HL-60/S4 treated with retinoic acid at 250 ng/mL for 4 days and 3 days (cell line): Measurements from ENCODE around the gene WDR77.

Source experiments
- in situ Hi-C: fragments of 300-500 bp; cut with MboI; formaldehyde crosslinking; loops from 2 replicates; pipeline ENCODE4 v1.7.0; 2022; ENCODE audit warnings: low sequenced_read_pairs

The WDR77 gene

DNA sequence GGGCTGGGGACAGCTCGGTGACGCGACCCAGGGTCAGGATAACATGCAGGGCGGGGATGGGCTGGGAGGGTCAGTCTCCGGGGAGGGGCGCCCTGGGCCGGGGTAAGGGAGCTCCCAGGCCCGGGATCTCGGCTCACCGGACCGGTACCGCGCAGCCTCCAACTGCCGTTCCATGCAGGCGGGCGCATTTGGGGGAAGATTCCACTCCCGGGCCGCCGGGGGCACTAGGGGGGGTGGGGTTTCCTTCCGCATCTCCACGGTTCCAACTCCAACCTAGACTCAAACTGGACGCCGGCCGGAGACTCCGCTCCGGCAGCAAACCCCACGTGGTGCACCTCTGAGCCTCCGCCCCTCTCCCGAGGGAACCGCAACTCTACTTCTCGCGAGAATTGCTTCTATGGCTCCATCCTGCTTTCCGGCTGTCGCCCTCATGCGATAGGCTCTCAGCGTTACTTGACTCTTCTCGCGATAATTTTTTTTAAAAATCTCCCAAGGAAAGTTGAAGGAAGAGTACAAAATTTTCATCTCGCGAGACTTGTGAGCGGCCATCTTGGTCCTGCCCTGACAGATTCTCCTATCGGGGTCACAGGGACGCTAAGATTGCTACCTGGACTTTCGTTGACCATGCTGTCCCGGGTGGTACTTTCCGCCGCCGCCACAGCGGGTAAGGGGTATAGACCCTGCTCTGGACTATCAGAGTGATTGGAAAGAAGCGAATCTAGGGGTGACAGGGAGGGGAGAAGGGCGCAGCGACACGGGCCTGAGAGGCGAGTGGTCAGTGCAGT lies at the start of gene WDR77, which contains the start of gene ATP5PB:
Gene WDR77, minus strand, starts transcription at position 339 of the 785 bp plus-strand sequence. Its CDS starts 87 bp downstream, at position 252.
Gene ATP5PB, plus strand, starts transcription at position 547 of the 785 bp plus-strand sequence. Its CDS starts 78 bp downstream, at position 625.
- in situ Hi-C loops = no loop called here

DNA sequence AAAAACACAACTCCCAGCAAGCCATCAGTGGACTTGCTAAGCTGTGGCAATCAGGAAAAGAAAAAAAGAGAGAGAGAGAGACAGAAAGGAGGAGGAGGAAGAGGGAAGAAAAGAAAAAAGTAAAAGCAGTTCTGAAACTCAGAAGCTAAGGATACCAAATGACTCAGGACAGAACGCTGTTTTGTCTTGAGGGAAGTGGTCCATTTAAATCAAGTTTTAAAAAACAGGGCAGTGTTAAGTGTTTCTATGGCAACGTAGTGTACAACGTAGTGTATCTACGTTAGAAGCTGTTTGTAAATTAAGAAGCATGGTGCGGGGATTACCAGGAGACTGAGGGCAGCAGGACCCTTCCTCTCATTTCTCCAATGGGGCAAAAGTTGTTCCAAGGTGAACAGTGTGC lies 48.5 kb upstream of the WDR77 start:
- in situ Hi-C loops = loop anchor here (25.0 kb wide), 1 partner anchor 165 kb away; no protein-coding TSS in a partner anchor

DNA sequence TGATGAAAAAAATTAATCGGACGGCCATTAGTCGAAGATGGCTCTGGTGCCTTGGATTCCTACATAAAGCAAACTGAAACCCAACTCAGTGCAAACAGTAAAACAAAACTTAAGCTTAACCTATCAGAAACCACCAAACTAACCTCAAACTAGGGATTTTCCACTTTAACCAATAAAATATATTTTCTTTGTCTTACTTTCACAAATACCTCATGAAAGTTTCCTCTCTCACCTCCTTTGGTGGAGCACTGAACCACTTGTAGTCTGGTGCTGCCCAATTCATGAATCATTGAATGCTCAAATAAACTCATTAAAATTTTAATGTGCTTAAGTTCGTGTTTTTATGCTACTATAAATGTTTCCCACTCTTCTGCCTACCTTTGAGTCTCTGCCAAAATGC lies 47.3 kb upstream of the WDR77 start:
- in situ Hi-C loops = loop anchor here (25.0 kb wide), 1 partner anchor 166 kb away; no protein-coding TSS in a partner anchor

DNA sequence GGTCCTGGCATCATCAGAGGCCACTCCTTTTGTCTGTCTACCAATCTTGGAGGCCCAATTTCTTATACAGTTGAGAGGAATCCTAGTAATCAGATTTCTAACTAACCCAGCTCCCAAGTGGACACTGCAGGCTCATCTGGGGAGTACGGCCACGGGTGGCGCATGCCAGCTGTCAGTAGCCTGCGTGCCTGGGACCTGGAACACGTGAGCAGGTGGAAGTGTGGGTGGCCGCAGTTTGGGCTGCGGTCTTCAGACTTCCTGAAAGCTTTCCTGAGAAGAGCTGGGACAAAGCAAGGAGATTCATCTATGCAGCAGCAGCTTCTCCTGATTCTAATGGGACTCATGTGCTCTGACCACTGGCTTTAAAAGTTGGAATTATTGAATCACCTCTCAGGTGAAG lies 42.0 kb upstream of the WDR77 start:
- in situ Hi-C loops = loop anchor here (25.0 kb wide), 1 partner anchor 171 kb away; no protein-coding TSS in a partner anchor

DNA sequence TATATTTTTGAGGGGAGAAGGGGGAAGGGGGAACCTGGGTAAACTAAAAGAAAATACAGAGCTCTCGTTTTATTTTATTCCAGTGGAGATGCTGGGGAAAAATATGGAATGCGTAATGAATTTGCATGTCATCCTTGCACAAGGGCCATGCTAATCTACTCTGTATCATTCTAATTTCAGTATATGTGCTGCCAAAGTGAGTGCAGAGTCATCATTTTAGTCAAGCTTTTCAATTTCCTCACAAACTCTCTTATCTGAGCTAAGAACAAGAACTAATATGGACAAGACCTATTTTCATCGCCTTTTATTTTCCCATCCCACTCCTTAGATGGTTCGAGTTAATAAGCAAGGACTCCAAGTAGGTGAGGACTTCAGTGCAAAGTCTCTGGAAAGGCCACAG lies 41.2 kb upstream of the WDR77 start:
- in situ Hi-C loops = loop anchor here (25.0 kb wide), 1 partner anchor 172 kb away; no protein-coding TSS in a partner anchor

DNA sequence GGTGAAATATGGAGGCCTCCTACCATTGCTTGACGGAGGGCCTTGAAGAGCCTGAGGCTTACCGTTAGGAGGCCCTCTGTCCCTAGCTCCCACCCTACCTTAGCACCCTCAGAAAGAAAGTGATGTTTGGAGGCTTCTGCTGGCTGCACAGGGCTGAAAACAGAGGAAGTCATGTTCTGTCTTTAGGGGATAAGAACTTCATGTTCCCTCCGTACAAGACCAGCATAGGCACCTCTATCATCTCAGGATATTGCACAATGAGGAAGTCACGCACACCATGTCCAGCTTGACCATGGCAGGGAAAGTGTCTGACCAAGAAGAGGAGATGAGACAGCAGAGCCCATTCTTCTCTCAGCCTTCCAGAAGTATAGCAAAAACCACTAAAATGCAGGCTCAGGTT lies 40.5 kb upstream of the WDR77 start:
- in situ Hi-C loops = loop anchor here (10.0 to 25.0 kb wide), 2 partner anchors 173 to 265 kb away; partner anchors contain the start of gene DDX20

DNA sequence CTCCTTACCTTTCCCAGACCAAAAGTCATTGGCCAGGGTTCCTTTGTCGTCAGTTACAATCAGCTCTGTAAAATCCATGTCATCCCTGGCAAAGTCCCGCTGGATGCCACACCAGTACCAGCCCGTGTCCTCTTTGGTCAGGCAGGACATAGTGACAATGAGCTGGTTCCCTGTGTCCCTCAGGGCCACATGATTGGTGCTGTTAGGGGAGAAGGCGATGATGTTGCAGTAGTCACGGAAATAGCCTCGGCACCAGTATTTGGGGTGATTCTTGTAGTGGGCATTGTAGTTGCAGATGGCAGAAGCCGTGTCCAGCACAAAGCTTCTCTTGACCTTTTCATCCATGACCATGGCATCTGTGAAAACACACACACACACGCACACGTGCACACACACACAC lies 39.6 kb upstream of the WDR77 start:
- in situ Hi-C loops = loop anchor here (10.0 to 25.0 kb wide), 2 partner anchors 174 to 266 kb away; partner anchors contain the start of gene DDX20

DNA sequence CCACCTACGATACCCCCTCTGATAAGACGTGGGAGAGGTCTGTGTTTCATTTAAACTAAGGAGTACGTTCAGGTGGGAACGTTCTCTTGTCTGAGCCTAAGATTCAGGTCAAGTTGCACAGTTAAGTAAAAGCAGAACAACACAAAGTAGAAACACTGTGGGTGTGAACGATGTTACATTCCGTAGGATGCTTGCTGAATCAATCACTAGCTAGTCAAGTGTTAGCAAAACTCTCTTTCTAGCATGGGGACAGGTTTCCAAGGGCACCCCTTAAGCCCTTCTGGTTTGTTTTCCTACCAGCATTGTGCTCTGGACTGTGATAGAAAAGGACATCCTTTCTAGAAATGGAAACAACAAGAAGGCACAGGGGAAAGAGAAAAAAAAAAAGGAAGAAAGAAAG lies 38.1 kb upstream of the WDR77 start:
- in situ Hi-C loops = loop anchor here (10.0 to 25.0 kb wide), 2 partner anchors 175 to 268 kb away; partner anchors contain the start of gene DDX20

DNA sequence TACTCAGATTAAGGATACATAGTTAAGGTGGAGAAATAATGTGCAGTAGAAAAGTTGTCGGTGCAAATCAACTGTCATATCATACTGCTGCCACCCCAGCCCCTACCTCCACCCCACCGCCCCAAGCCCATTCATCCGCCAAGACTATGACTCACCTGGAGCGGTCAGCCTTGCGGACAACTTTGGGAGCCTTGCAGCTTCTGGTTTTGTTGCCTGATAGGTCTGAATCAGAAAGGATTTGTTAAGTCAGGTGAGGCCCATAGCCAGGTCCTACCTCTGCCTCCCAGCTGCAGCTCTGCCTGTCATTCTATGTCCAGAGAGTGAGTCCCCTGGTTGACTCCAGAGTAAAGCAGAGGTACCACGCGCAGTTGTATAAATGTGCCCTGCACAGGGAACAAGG lies 37.4 kb upstream of the WDR77 start:
- in situ Hi-C loops = loop anchor here (10.0 to 25.0 kb wide), 2 partner anchors 176 to 268 kb away; partner anchors contain the start of gene DDX20

DNA sequence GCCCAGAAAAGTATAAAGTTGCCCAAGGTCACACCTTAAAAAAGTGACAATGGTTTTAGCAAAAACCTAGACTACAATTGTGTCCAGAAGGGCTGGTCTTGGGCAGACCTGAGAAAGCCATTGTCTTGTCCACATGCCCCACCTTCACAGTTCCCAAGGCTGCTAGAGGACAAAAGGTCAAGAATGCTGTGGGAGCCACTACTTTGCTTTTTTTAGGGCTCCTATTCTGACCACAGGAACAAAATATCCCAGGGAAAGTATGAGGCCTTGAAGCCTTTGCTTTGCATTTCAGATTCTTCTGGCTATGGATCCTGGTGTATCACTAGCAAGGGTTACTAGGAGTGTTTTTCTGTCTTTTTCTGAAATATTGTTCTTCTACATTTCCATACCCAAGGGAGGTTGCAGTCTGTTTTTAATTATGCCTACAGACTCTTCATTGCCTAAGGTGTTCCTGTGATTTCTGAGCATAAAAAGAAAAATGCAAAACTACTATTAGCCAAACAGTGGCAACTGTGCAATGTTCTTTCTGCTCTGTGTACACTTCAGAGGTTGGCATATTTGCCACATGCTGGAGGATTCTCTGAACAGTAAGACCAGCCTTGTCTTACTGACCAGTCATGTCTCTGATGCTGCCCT lies 35.5 kb upstream of the WDR77 start:
- in situ Hi-C loops = loop anchor here (10.0 to 25.0 kb wide), 2 partner anchors 178 to 270 kb away; partner anchors contain the start of gene DDX20

DNA sequence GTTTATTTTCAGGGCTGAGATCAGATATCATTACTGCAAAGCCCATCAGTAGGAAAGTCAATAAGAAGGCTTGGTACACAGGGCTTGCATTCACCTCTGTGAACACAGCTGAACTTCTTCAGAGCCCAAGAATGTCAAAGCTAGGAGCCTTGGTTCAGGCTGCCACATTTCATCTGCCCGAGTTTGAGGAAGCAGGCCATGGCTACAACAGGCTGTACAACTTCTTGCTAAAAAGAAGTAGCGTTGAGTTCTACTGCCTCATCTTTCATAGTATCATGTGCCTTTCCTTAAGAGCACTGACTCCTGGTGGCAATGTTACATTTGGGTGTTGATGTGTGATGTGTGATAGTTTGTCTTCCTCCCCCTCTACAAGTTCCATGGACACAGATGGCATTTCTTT lies 34.8 kb upstream of the WDR77 start:
- in situ Hi-C loops = loop anchor here (10.0 to 25.0 kb wide), 2 partner anchors 178 to 271 kb away; partner anchors contain the start of gene DDX20

DNA sequence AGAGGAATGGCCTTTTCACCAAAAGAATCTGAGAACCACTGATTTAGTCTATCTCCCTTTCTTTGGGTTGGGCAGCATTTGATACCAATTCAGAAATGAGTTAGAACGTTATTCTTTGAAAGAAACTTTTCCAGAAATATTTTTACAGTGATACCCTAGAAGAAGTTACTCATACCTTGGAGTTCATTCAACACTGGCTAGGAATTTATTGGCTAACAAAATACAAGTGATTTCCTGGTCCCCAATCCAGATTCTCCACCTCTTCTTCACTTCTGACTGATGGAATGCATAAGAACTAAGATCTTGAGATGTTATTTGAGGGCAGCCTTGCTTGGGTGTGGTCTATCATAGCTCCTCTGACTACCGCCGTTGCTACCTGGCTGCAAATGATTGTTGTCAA lies 34.1 kb upstream of the WDR77 start:
- in situ Hi-C loops = loop anchor here (10.0 to 25.0 kb wide), 2 partner anchors 179 to 272 kb away; partner anchors contain the start of gene DDX20

DNA sequence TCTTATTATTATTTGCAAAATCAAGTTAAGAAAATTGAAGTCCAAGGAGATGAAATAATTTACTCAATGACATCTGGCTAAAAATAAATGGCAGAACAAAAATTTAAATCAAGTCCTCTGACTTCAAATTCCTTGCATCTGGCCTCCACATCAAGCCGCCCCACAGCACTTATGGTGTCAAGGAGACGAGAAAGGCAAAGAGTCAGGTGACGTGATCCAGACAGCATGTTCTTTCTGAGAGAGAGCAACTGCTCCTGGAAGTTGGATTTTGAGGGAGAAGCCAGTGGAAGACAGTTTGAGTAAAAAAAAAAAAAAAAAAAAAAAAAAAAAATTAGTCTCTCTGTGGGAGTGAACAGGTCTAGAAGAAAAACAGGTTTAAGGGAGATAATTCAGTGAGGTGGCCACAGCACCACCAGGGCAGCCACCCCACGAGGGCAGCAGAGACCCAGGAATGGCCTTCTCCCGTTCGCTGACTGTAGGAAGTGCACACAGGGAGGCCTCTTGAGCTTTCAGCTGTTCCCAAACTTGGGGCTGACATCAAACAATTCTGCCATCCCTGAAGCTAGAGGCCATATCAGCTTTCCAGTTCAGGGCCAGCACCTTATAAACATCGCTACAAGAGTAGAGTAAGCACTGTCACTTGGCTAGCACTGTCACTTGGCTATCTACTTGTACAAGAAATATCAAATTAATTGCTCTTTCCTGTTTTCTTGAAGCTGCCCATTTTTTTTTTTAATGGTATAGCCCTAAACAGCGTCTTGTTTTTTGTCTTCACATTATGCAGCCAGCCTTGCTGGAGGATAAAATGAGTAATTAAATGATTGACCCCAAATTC lies 32.5 kb upstream of the WDR77 start:
- in situ Hi-C loops = loop anchor here (10.0 to 25.0 kb wide), 2 partner anchors 181 to 273 kb away; partner anchors contain the start of gene DDX20

DNA sequence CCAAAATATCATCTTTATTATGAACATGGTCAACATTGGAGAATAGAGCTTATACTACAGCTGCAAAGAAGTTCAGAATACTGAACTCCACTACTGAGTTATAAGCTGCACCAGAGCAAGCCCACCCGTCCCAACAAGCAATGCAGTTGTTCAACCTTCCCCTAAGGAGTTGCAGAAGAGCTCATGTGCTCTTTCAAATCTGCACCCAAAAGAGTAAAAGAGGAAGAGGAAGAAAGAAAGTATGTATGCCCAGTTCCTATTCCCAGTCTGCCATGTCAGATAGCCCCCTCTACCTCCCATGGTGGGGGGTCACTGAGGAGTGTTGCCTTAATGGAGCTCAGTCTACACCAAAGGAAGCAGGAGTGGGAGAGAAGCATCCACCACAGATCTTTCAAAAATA lies 31.6 kb upstream of the WDR77 start:
- in situ Hi-C loops = loop anchor here (10.0 to 25.0 kb wide), 2 partner anchors 182 to 274 kb away; partner anchors contain the start of gene DDX20

DNA sequence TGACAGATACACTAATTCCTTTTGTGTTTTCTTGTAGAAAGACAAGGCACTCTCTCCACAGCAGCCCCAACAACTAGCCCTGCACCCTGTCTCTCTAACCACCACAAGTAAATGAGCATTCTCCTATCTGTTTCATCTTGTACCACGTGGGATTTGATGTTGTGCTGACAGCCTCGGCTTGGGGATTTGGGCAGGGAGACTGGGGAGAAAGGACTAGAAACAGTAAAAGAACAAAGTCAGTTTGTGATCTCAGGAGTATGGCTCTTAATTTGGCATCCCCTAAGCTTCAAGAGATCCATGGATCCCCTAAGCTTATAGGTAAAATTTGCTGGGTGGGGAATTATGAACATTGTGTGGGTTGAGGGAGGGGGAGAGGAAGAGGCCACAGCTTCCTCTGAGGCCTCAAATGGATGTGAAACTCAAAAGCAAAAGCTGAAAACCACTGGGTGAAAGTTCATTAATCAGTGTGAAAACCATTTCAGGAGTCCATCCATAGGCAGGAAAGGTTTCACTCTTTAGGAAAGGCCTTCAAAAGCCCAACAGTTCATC lies 27.8 kb upstream of the WDR77 start:
- in situ Hi-C loops = loop anchor here (25.0 kb wide), 1 partner anchor 185 kb away; no protein-coding TSS in a partner anchor

DNA sequence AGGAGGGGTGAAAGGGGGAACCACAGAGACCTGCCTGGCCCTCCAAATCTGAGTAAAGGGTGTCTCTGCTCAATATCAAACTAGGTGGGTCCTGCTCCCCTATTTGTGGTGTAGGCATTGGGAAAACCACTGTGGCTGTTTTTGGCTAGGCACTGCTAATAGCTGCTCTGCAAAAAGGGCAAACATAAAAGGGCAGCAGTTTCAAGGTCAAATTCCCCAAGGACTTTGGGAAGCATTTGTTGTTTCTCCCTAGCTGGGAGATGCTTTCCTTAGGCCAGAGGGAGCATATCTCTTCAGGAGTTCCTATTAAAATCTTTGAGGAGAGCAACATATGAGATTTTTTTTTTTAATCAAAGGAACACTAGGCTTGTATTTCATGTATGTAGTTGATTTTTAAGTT lies 27.2 kb upstream of the WDR77 start:
- in situ Hi-C loops = loop anchor here (25.0 kb wide), 1 partner anchor 186 kb away; no protein-coding TSS in a partner anchor

DNA sequence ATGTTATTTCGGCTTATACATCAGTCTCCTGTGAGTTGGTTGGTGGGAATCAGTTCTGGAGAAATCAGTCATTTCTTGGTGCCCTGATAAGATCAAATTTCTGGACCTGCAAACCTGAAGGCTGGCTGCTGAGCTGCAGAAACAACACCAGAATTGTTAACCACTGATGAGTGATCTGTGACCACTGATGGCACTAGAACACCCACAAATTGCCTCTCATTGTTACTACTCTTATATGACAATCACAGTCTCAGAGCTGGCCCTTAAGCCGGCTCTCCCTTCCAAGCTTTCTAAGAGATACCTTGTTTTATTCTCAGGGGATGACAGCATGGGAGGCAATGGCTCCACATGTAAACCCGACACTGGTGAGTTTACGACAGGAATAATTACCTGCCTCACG lies 26.6 kb upstream of the WDR77 start:
- in situ Hi-C loops = loop anchor here (25.0 kb wide), 1 partner anchor 187 kb away; no protein-coding TSS in a partner anchor

DNA sequence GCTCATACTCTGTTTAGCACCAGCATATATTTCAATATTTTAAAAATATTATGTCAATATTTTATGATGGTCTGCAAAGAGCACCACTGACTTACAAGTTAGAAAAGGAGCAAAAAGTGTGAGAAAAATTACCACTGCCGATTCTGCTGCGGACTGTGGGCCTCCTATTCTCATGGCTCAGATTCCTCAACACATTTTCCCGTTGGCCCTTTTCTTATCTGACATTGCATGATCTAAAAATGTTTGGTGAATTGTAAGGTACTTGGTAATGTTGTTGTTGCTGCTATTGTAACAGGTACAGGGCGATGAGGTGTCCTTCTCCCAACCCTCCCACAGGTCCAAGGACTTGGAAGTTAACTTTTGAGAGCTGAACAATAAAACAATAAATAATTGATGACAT lies 25.5 kb upstream of the WDR77 start:
- in situ Hi-C loops = no loop called here

DNA sequence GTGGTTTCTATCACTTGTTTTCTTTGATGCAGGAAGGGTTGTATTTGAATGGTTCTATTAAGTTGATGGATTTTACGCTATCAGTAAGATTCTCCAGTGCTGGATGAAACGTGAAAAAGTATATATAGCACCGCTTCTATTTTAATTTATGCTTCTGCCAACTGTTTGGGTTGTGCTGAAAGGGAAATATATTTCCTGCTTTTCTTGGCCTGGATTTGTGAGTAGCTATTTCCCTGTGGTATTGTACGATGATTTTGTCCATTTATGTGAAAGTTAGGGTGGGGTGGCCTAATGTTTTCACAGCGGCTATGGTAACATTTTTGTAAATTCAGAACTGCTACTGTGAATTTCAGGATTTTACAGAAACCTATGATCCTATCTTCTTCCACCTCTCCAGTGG lies 25.1 kb upstream of the WDR77 start:
- in situ Hi-C loops = no loop called here

DNA sequence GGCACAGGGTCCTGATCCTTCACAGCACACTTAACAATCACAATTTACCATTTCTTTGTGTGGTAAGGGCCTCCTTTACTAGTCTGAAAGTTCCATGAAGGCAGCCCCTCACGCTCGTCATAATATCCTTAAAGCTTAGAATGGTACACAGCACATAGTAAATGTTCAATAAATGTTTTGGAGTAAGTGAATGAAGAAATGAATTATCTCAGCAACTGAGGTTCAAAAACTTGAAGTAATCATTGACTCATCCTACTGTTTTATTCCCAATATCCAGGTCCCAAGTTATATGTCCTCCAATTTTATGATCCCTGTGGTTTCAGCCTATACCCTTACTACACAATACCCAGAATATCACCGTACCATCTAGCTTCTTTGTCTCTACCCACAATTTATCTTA lies 22.5 kb upstream of the WDR77 start:
- in situ Hi-C loops = no loop called here
